Measurements from ENCODE around the gene ODF2. TPM values are rescaled to one million over a fixed set of nuclear protein-coding genes. Genes with fewer than 3 reads are reported as not detected.

ODF2 gene
- total and polyA plus RNA-seq, 2 of the 13 experiments (the other 11 are each of a cell fraction or from before 2014, with no cell fraction given) = 9.8 to 31.3 TPM

DNA sequence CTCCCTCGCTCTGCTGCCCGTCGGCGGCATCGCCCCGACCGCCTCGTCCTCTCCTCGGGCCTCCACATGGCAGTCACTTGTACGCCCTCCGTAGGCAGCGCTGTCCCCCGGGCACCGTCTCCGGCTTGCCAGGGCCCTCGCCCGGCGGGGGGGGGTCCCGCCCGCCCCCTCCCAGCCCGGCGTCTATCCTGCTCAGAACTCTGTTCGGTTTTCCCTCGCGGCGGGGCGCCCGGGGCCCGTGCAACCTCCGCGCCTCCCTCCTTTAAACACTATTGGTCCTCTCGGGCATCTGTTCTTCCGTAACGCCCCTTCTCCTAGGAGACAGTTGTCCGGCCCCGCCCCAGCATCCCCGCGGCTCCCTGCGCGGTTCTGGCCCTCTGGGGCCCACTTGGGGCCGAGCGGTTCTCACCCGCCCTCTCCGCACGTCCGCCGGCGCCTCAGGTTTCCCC lies 831 bp downstream of the ODF2 start:
- intact Hi-C loops (cut with micrococcal nuclease; ENCODE audit: unreplicated experiment) (no loop called here), in situ Hi-C loops (cut with HindIII; ENCODE audit: extremely low pct_ligation_motif_present, low pct_unique_long_range_greater_than_20kb) (no loop called here)
- peak overlapping the region; percentile 69 for H3K27ac ChIP-seq (ENCODE audit: extremely low read length, insufficient read depth, low read length)
- peak overlapping the region; percentile 60 to 91 (median 77) for H3K4me3 ChIP-seq (replicated peaks in 1 of 3; ENCODE audit: insufficient read depth in 1 of 3, low read depth in 2 of 3, low read length in 3 of 3)
- H3K4me1 ChIP-seq (ENCODE audit: insufficient read depth, low read length) = peaks cover 15% of the 10 kb centered on the region
- no peak overlapping the region for H2AFZ ChIP-seq (ENCODE audit: low read length)
- WGBS (ENCODE audit: low lambda C conversion rate) = 1% methylated on average over 15 of the region's 48 CpGs
- H3K9ac ChIP-seq (ENCODE audit: insufficient read depth, low read depth, low read length) = peak overlapping the region; percentile 75
- H3K36me3 ChIP-seq (replicated peaks in 1 of 2; ENCODE audit: control insufficient read depth in 1 of 2, insufficient read depth in 2 of 2, low read length in 2 of 2) = peaks cover 10 to 22% of the 10 kb centered on the region in 2 experiments; a peak in 4 of 5 replicates
- H3K27me3 ChIP-seq (ENCODE audit: control insufficient read depth in 1 of 2, insufficient read depth in 2 of 2, low read length in 2 of 2) = peaks cover 0 to 11% of the 10 kb centered on the region in 2 experiments; a peak in 3 of 5 replicates
- no peaks in the 10 kb centered on the region for H3K9me3 ChIP-seq (ENCODE audit: low read length)
- POLR2A ChIA-PET = no interaction called here
- peaks cover 4% of the 10 kb centered on the region for H3K79me2 ChIP-seq (ENCODE audit: insufficient read depth, low read length)
- BruUV-seq (replicated peaks) = no TSS peak
- ATAC-seq (peak; percentile 79), FAIRE-seq (no peak), DNase-seq (ENCODE audit: low spot score) (peak; percentile 62)
- CTCF ChIA-PET (ENCODE audit: low intra/inter-chr PET ratio, low total read pairs) = interaction anchor here (0.9 kb wide), 1 partner anchor 162 kb away, joined by 3 read pairs; no protein-coding TSS in a partner anchor
- H3K4me2 ChIP-seq (ENCODE audit: low read depth, low read length) = peak overlapping the region; percentile 90
- no peaks in the 10 kb centered on the region for H4K20me1 ChIP-seq (ENCODE audit: insufficient read depth, low read length)
- TF ChIP-seq KAT8 (CRISPR knock-in tag; IDR thresholded peaks at IDR 0.05) (0 out of 2 replicates have a peak, but pooled peaks have one; percentile 17), SAP130 (CRISPR knock-in tag; IDR thresholded peaks at IDR 0.05; ENCODE audit: low read depth) (peak; percentile 35; the same call in 1 of the 2 replicates), ZNF142 (CRISPR knock-in tag; IDR thresholded peaks at IDR 0.05) (peak; percentile 27; the same call in 1 of the 2 replicates), ZNF446 (CRISPR knock-in tag; IDR thresholded peaks at IDR 0.05) (no peak), DNMT1 (CRISPR knock-in tag; IDR thresholded peaks at IDR 0.05) (no peak), XRCC5 (optimal IDR thresholded peaks at IDR 0.05; ENCODE audit: low read length) (peak; percentile 19), MBD4 (IDR thresholded peaks at IDR 0.05; ENCODE audit: borderline replicate concordance, low read length) (no peak), ZNF441 (CRISPR knock-in tag; IDR thresholded peaks at IDR 0.05; ENCODE audit: borderline replicate concordance) (no peak), CCDC6 (CRISPR knock-in tag; IDR thresholded peaks at IDR 0.05) (no peak), TFAP4 (IDR thresholded peaks at IDR 0.05; ENCODE audit: borderline replicate concordance, low read depth) (0 out of 2 replicates have a peak, but pooled peaks have one; percentile 7), ZNF343 (CRISPR knock-in tag; IDR thresholded peaks at IDR 0.05) (no peak), ZKSCAN8 (CRISPR knock-in tag; IDR thresholded peaks at IDR 0.05; ENCODE audit: borderline replicate concordance) (no peak)
- TF ChIP-seq, protein P1, sequence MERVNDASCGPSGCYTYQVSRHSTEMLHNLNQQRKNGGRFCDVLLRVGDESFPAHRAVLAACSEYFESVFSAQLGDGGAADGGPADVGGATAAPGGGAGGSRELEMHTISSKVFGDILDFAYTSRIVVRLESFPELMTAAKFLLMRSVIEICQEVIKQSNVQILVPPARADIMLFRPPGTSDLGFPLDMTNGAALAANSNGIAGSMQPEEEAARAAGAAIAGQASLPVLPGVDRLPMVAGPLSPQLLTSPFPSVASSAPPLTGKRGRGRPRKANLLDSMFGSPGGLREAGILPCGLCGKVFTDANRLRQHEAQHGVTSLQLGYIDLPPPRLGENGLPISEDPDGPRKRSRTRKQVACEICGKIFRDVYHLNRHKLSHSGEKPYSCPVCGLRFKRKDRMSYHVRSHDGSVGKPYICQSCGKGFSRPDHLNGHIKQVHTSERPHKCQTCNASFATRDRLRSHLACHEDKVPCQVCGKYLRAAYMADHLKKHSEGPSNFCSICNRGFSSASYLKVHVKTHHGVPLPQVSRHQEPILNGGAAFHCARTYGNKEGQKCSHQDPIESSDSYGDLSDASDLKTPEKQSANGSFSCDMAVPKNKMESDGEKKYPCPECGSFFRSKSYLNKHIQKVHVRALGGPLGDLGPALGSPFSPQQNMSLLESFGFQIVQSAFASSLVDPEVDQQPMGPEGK (CRISPR knock-in tag; IDR thresholded peaks at IDR 0.05) = peak; percentile 43; the same call in 1 of the 2 replicates

All from HepG2 (cell line).